Mesenteric fat pad (tissue), 1 donor: ENCODE data around the gene CH25H. TPM values are rescaled to one million over a fixed set of nuclear protein-coding genes. Genes with fewer than 3 reads are reported as not detected.

Experiments
- DNase-seq: peaks from one replicate; pipeline ENCODE4 v3.0.0-alpha.2; 2020; ENCODE audit warnings: low spot score
- total RNA-seq: library from RNA; stranded (reverse); fragmentation: NEBNext Ultra II Directional; extraction: Animal tissue kit (Norgen Biotek cat#: 25700); gene quantifications from one replicate; pipeline ENCODE4 v1.2.1, GENCODE V29; 2021
- donor health status: DM: yes; HTN: yes; CAD: no.

The CH25H gene
- total RNA-seq, 1 donor from 2014 or later: 4.8 TPM

GRCh38 chr10:89235073-89235798 is 28.1 kb upstream of the CH25H start:
- DNase-seq: no peak

GRCh38 chr10:89233033-89233432 is 25.9 kb upstream of the CH25H start:
- DNase-seq: no peak

- DNase-seq: no peak
These were observed 21.8 kb upstream of the CH25H start for GRCh38 chr10:89228962-89229361.

- DNase-seq: no peak
These were observed 21.0 kb upstream of the CH25H start for GRCh38 chr10:89228146-89228545.

- no peak for DNase-seq
These were observed 19.8 kb upstream of the CH25H start for GRCh38 chr10:89226891-89227290.

GRCh38 chr10:89224739-89225443 is 17.8 kb upstream of the CH25H start:
- no peak for DNase-seq

- DNase-seq: no peak
These were observed 14.8 kb upstream of the CH25H start for GRCh38 chr10:89221919-89222318.

GRCh38 chr10:89219513-89220218 is 12.5 kb upstream of the CH25H start:
- DNase-seq: no peak

- no peak for DNase-seq
These were observed 10.2 kb upstream of the CH25H start for GRCh38 chr10:89217057-89217990.

GRCh38 chr10:89216056-89216455 is 8.9 kb upstream of the CH25H start:
- no peak for DNase-seq

- no peak for DNase-seq
These were observed 8.4 kb upstream of the CH25H start for GRCh38 chr10:89215511-89215910.

- DNase-seq: no peak
These were observed 7.5 kb upstream of the CH25H start for GRCh38 chr10:89214566-89215165.

- DNase-seq: no peak
These were observed 6.2 kb upstream of the CH25H start for GRCh38 chr10:89213191-89213808.

- no peak for DNase-seq
These were observed 3.8 kb upstream of the CH25H start for GRCh38 chr10:89210794-89211425.

GRCh38 chr10:89209718-89210117 is 2.6 kb upstream of the CH25H start:
- DNase-seq: no peak

- no peak for DNase-seq
These were observed 859 bp upstream of the CH25H start for GRCh38 chr10:89207801-89208551.

GRCh38 chr10:89206402-89207180 is 526 bp downstream of the CH25H start:
- no peak for DNase-seq

GRCh38 chr10:89204621-89205185 is 2.4 kb downstream of the CH25H start:
- no peak for DNase-seq
